Hepatocyte (in vitro differentiated cells): Measurements from ENCODE around the gene CXCL8. TPM values are rescaled to one million over a fixed set of nuclear protein-coding genes. Genes with fewer than 3 reads are reported as not detected.

Experiments used
- DNase-seq: peaks from one replicate; pipeline ENCODE4 v3.0.0-alpha.2; 2016; ENCODE audit warnings: low spot score
- H2AFZ ChIP-seq: fragments of 200-600 bp; sonication (generic); 2 replicates; pipeline ENCODE4 v1.6.0; 2016; ENCODE audit warnings: antibody characterized with exemption, mild to moderate bottlenecking
- H3K27ac ChIP-seq: fragments of 200-600 bp; sonication (generic); 2 replicates; pipeline ENCODE4 v1.5.1; 2016; ENCODE audit warnings: mild to moderate bottlenecking
- H3K27me3 ChIP-seq: fragments of 200-600 bp; sonication (generic); 2 replicates; pipeline ENCODE4 v1.6.1; 2016
- H3K36me3 ChIP-seq: fragments of 200-600 bp; sonication (generic); replicated peaks from 2 replicates; pipeline ENCODE4 v1.5.1; 2016; ENCODE audit warnings: low read depth; ENCODE audit not compliant: insufficient read depth
- H3K4me1 ChIP-seq: fragments of 200-600 bp; sonication (generic); 2 replicates; pipeline ENCODE4 v1.5.1; 2016; ENCODE audit warnings: mild to moderate bottlenecking, moderate library complexity; ENCODE audit not compliant: insufficient read depth
- H3K4me2 ChIP-seq: fragments of 200-600 bp; sonication (generic); 2 replicates; pipeline ENCODE4 v1.6.0; 2016
- H3K4me3 ChIP-seq: fragments of 200-600 bp; sonication (generic); 2 replicates; pipeline ENCODE4 v1.5.1; 2016; ENCODE audit warnings: mild to moderate bottlenecking
- H3K79me2 ChIP-seq: fragments of 200-600 bp; sonication (generic); 2 replicates; pipeline ENCODE4 v1.6.0; 2017; ENCODE audit warnings: mild to moderate bottlenecking
- H3K9me2 ChIP-seq: fragments of 200-600 bp; sonication (generic); replicated peaks from 2 replicates; pipeline ENCODE4 v1.6.0; 2017; ENCODE audit warnings: mild to moderate bottlenecking; ENCODE audit not compliant: insufficient read depth
- H3K9me3 ChIP-seq: fragments of 200-600 bp; sonication (generic); 2 replicates; pipeline ENCODE4 v1.5.1; 2016; ENCODE audit warnings: low read depth, mild to moderate bottlenecking
- H4K20me1 ChIP-seq: fragments of 200-600 bp; sonication (generic); 2 replicates; pipeline ENCODE4 v1.6.0; 2016; ENCODE audit warnings: mild to moderate bottlenecking; ENCODE audit not compliant: insufficient read depth, poor library complexity, severe bottlenecking
- CTCF ChIP-seq: fragments of 200-600 bp; sonication (generic); IDR thresholded peaks from 2 replicates; pipeline ENCODE4 v1.5.1; 2016; ENCODE audit warnings: antibody characterized with exemption, mild to moderate bottlenecking; ENCODE audit not compliant: poor library complexity
- EZH2 ChIP-seq: fragments of 200-600 bp; sonication (generic); IDR thresholded peaks from 2 replicates; pipeline ENCODE4 v1.6.1; 2016; ENCODE audit warnings: antibody characterized with exemption, mild to moderate bottlenecking, borderline replicate concordance
- EZH2phosphoT487 ChIP-seq: fragments of 200-600 bp; sonication (generic); IDR thresholded peaks from one replicate; pipeline ENCODE4 v1.6.1; 2018; ENCODE audit warnings: antibody characterized with exemption, mild to moderate bottlenecking, low read depth, moderate library complexity; ENCODE audit not compliant: unreplicated experiment, severe bottlenecking
- WGBS: methylation state at CpG from one replicate; pipeline ENCODE4 v1.1.6; 2016; ENCODE audit warnings: low lambda C conversion rate; ENCODE audit errors: missing lambda C conversion rate; 5-methylcytosine and 5-hydroxymethylcytosine counted together
- polyA plus RNA-seq: library from polyadenylated mRNA; unstranded; fragments of >200 nt; fragmentation: Nextera tagmentation; extraction: Ambion mirVana; gene quantifications from 2 replicates; pipeline ENCODE4 v1.2.1, GENCODE V29; 2016
- total RNA-seq: library from RNA; depleted of rRNA; stranded (reverse); fragments of >200 nt; gene quantifications from 2 replicates; pipeline ENCODE4 v1.2.3, GENCODE V29; 2014

The CXCL8 gene
- total and polyA plus RNA-seq, 2 experiments from 2014 or later: 21.6 to 43.9 TPM

DNA sequence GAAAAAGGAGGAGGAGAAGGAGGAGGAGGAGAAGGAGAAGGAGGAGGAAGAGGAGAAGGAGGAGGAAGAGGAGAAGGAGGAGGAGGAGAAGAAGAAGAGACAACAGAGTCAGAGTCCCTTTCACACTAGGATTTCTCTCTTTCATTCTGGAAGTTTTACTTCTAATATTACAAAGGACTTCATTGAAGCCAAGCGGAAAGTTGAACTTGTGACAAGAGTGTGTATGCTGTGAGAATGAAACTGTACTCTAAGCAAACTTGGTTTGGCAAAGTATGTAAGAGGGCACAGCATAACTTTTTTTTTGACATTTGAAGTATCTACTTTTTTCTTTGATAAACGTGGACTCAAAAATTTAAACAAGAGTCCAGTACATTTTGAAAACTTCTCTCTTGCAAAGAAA lies 48.0 kb downstream of the CXCL8 start:
- TF ChIP-seq EZH2phosphoT487: no peak
- no peak for TF ChIP-seq CTCF
- no peak for TF ChIP-seq EZH2
- Histone ChIP-seq H3K9me2 (no peaks in the 10 kb centered on the region), H3K36me3 (no peaks in the 10 kb centered on the region), H3K79me2 (no peaks in the 10 kb centered on the region), H4K20me1 (no peaks in the 10 kb centered on the region), H2AFZ (no peak overlapping the region), H3K9me3 (no peaks in the 10 kb centered on the region), H3K4me2 (no peak overlapping the region), H3K27ac (no peak overlapping the region), H3K4me3 (no peak overlapping the region), H3K4me1 (no peaks in the 10 kb centered on the region), H3K27me3 (peaks cover 19% of the 10 kb centered on the region)
- WGBS: 72% methylated on average over 2 of the region's 2 CpGs
- no peak for DNase-seq

Other genes with a start within 250 kb of the CXCL8 start
- 6.0 and 6.5 TPM in 2 replicates for gene RASSF6, start 120.1 kb upstream of the CXCL8 start, total RNA-seq
- 2.1 and 3.0 TPM in 2 replicates for gene RASSF6, start 120.1 kb upstream of the CXCL8 start, polyA plus RNA-seq
- gene CXCL6, start 96.1 kb downstream of the CXCL8 start, total RNA-seq: 6.0 and 7.5 TPM in 2 replicates
- gene CXCL6, start 96.1 kb downstream of the CXCL8 start, polyA plus RNA-seq: 3.7 and 4.4 TPM in 2 replicates
- not detected in 2 replicates for gene PF4V1, start 112.7 kb downstream of the CXCL8 start, total RNA-seq
- gene PF4V1, start 112.7 kb downstream of the CXCL8 start, polyA plus RNA-seq: not detected in 2 replicates
- 8.3 and 9.6 TPM in 2 replicates for gene CXCL1, start 128.8 kb downstream of the CXCL8 start, total RNA-seq
- gene CXCL1, start 128.8 kb downstream of the CXCL8 start, polyA plus RNA-seq: 28.8 and 33.5 TPM in 2 replicates
- gene PF4, start 241.5 kb downstream of the CXCL8 start, total RNA-seq: 4.3 TPM in 1 of 2 replicates, not detected in the other
- 3.0 and 3.3 TPM in 2 replicates for gene PF4, start 241.5 kb downstream of the CXCL8 start, polyA plus RNA-seq
- 0.28 and 1.2 TPM in 2 replicates for gene PPBP, start 247.6 kb downstream of the CXCL8 start, total RNA-seq
- not detected in 2 replicates for gene PPBP, start 247.6 kb downstream of the CXCL8 start, polyA plus RNA-seq